Measurements from ENCODE around the gene ACRV1. TPM values are rescaled to one million over a fixed set of nuclear protein-coding genes. Genes with fewer than 3 reads are reported as not detected.

Gene ACRV1, protein sequence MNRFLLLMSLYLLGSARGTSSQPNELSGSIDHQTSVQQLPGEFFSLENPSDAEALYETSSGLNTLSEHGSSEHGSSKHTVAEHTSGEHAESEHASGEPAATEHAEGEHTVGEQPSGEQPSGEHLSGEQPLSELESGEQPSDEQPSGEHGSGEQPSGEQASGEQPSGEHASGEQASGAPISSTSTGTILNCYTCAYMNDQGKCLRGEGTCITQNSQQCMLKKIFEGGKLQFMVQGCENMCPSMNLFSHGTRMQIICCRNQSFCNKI
- 0.26 TPM for total RNA-seq (2021; ENCODE audit: unreplicated experiment)
- polyA plus RNA-seq (2012; ENCODE audit: insufficient read length) = 0.24 TPM
- Bru-seq, nascent RNA = percentile 25 among the genes with signal in this experiment
- BruChase-seq, experiment 1, labeled RNA remaining after a 2-hour chase = percentile 39 among the genes with signal in this experiment
- BruChase-seq, experiment 2, labeled RNA remaining after a 6-hour chase = percentile 22 among the genes with signal in this experiment
- long read RNA-seq, partial matches to known transcripts = 1 of 5 reads
- long read RNA-seq, other reads (novel, unspliced or antisense) = 4 of 5 reads

DNA sequence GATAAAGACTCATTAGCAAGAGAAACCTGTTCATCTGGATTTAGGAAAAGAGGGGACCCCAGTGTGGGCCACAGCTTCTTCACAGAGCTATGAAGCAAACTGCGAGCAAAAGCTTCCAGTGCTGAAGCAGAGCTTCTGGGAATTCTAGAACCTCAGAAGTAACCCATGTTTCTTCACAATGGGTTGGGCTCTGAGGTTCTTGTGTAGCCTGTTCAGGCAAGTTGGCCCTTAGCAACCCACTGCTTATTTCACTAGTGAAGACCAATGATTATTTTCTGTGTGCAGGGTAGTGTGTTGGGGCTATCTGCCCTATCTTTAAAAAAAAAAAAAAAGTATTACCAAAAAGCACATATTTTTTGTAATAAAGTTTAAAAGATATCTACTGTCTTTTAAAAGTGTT is at the start of gene ACRV1:
TSS of gene ACRV1 (minus strand) at position 101 of the 400 bp plus-strand sequence. CDS start at position 34, 67 bp downstream.
- Histone ChIP-seq H3K4me3 (ENCODE audit: low read depth in 2 of 2, low read length in 2 of 2) (no peak within 1 kb of the TSS), H3K9me3 (ENCODE audit: control insufficient read depth, insufficient read depth, low read depth, low read length) (no peaks in the 10 kb centered on the region), H3K4me1 (ENCODE audit: control insufficient read depth, insufficient read depth, low read length) (no peaks in the 10 kb centered on the region), H3K27ac (ENCODE audit: low read length) (no peak within 1 kb of the TSS), H3K36me3 (ENCODE audit: control insufficient read depth, insufficient read depth, low read length) (no peaks in the 10 kb centered on the region), H3K27me3 (ENCODE audit: control insufficient read depth, insufficient read depth, low read length) (no peaks in the 10 kb centered on the region)
- POLR2A ChIA-PET = no interaction called here
- DNase-seq (ENCODE audit: low read depth, low spot score) = no peak
- BruUV-seq (replicated peaks) = no TSS peak
- CTCF ChIA-PET = no interaction called here
- intact Hi-C loops (cut with micrococcal nuclease; ENCODE audit: unreplicated experiment) = no loop called here
- in situ Hi-C loops (cut with HindIII; ENCODE audit: low pct_unique_long_range_greater_than_20kb, low sequenced_read_pairs) = no loop called here
- TF ChIP-seq CTCF (IDR thresholded peaks at IDR 0.05) (no peak), REST (IDR thresholded peaks at IDR 0.05; ENCODE audit: insufficient read depth in 1 of 2, low read depth in 2 of 2, low read length in 1 of 2) (no peak), SIN3A (IDR thresholded peaks at IDR 0.05; ENCODE audit: borderline replicate concordance, insufficient read depth, low read depth, low read length) (no peak), TCF7L2 (IDR thresholded peaks at IDR 0.05; ENCODE audit: low read depth, low read length) (no peak), POLR2AphosphoS5 (IDR thresholded peaks at IDR 0.05; ENCODE audit: low read depth, low read length) (no peak)
- no peak for ATAC-seq

- ChIA-PET CTCF (no interaction called here), POLR2A (no interaction called here)
- peaks cover 9% of the 10 kb centered on the region for H3K27me3 ChIP-seq (ENCODE audit: control insufficient read depth, insufficient read depth, low read length)
- ATAC-seq = no peak
- no TSS peak for BruUV-seq (replicated peaks)
- intact Hi-C loops (cut with micrococcal nuclease; ENCODE audit: unreplicated experiment) (no loop called here), in situ Hi-C loops (cut with HindIII; ENCODE audit: low pct_unique_long_range_greater_than_20kb, low sequenced_read_pairs) (no loop called here)
- H3K36me3 ChIP-seq (ENCODE audit: control insufficient read depth, insufficient read depth, low read length) = no peaks in the 10 kb centered on the region
- no peak for DNase-seq (ENCODE audit: low read depth, low spot score)
- no peak overlapping the region for H3K4me3 ChIP-seq (ENCODE audit: low read depth in 2 of 2, low read length in 2 of 2)
- no peak overlapping the region for H3K27ac ChIP-seq (ENCODE audit: low read length)
- no peaks in the 10 kb centered on the region for H3K9me3 ChIP-seq (ENCODE audit: control insufficient read depth, insufficient read depth, low read depth, low read length)
- TF ChIP-seq REST (IDR thresholded peaks at IDR 0.05; ENCODE audit: insufficient read depth in 1 of 2, low read depth in 2 of 2, low read length in 1 of 2) (no peak), SIN3A (IDR thresholded peaks at IDR 0.05; ENCODE audit: borderline replicate concordance, insufficient read depth, low read depth, low read length) (no peak), POLR2AphosphoS5 (IDR thresholded peaks at IDR 0.05; ENCODE audit: low read depth, low read length) (no peak), TCF7L2 (IDR thresholded peaks at IDR 0.05; ENCODE audit: low read depth, low read length) (no peak), CTCF (IDR thresholded peaks at IDR 0.05) (no peak)
- H3K4me1 ChIP-seq (ENCODE audit: control insufficient read depth, insufficient read depth, low read length) = no peaks in the 10 kb centered on the region
These were observed 48.3 kb upstream of the ACRV1 start for GRCh38 chr11:125728969-125729368.
